ENCODE results near the gene PSME3. TPM values are rescaled to one million over a fixed set of nuclear protein-coding genes. Genes with fewer than 3 reads are reported as not detected.
"Not testable (repeated sequence)": the region's sequence is repeated elsewhere in the genome, so short reads cannot be mapped to it uniquely, and the experiment has no call there.

Gene PSME3
- total RNA-seq, 1 donor from 2014 or later = 96.6 TPM

DNA sequence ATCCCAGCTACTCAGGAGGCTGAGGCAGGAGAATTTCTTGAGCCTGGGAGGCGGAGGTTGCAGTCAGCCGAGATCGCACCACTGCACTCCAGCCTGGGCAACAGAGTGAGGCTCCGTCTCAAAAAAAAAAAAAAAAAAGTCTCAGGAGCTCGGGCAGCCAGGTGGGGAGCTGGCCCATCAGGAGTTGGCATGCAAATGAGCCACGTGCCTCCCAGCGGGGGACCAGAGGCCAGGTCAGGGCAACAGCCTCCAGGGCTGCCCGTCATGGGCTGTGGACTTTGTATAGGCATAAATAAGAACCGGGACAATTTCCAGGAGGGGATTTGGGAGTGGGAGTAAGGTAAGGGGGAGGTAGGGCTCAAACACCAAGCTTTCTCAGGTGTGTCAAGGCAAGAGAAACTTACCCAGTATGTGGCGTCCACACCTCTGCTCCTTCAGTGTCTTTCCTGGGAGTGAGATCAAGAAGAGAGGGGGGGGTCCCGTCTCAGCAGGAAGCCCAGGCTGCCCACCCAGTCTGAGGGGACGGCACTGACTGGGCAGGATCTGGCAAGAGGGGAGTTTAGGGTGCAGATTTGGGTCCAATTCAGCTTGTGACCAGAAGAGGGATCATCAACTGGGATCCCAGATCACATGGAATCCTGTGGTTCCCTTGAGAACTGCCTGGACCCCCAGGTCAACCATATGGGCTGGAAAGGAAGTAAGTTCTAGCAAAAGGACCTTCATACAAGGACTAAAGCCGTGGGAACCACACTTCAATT is 45.1 kb downstream of the PSME3 start:
- no peak for ATAC-seq

GRCh38 chr17:42878924-42879595 is 45.9 kb downstream of the PSME3 start:
- ATAC-seq = no peak

DNA sequence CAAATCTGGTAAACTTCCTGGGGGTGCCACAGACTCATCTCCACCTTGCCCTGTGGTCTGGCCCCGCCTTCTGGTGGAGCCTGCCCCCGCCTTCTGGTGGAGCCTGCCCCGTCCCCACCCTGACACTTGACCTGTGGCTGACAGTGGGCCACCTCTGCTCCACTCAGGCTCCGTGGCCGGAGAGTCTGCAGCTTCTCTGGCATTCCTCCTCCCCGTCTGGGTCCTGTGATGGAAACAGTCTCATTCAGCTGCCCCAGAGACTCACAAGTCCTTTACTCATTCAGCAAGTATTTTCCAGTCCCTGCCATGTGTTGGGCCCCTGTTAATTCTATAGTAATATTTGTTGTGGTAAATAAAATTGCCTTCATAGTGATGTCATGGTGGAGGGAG is 46.4 kb downstream of the PSME3 start:
- ATAC-seq = no peak

GRCh38 chr17:42880776-42881310 is 47.6 kb downstream of the PSME3 start:
- no peak for ATAC-seq

DNA sequence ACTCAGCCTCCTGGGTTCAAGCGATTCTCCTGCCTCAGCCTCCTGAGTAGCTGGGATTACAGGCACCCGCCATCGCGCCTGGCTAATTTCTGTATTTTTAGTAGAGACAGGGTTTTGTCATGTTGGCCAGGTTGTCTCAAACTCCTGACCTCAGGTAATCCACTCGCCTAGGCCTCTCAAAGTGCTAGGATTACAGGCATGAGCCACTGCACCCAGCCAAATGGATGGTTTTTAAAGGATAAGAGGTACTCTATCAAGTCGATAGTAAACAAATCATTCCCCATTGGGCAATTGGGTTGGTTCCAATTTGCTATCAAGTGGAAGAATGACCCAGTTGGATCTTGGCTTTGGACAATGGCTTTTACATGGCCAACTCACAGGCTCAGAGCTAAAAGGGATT is 48.5 kb downstream of the PSME3 start:
- not testable (repeated sequence) for ATAC-seq

DNA sequence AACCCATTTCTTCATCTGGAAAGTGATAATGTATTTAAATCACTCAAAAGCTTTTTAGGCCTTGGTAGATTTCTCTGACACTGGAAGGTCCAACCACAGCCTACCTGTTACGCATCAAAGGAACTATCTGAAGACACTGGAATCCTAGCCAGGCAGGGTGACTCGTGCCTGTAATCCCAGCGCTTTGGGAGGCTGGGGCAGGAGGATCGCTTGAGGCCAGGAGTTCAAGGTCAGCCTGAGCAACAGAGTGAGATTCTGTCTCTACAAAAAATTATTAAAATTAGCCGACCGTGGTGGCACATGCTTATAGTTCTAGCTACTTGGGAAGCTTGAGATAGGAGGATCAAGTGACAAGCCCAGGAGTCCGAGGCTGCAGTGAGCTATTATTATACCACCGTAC is 49.0 kb downstream of the PSME3 start:
- no peak for ATAC-seq

DNA sequence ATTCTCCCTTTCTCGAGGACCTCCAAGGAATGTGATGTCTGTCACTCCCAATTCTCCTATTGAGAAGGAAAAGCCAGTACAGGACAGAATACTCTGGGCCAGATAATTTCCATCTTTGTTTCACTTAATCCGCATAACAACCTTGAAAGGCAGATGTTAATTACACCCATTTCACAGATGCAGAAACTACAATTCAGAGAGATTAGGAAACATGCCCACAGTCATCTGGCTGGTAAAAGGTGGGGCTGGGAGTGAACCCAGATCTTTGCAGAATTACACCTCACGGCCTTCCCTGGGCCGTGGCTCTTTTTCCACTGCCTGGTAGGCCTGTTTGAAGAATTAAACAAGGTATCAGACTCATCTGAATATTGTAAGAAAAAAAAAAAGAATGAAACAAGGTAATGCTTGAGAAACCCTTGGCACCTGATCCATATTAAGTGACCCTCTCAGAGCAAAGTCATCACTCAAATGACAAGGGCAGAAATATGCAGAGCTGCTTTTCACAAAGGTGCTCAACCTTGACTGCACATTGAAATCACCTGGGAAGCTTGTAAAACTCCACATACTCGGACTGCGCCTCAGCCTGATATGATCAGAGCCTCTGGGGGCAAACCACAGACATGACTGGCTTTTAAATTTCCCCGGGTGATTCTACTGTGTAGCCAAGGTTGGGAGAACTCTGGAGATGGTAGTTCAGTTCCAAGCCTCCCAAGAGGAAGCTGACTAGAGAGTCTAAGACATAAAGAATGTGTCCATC is 50.8 kb downstream of the PSME3 start:
- no peak for ATAC-seq

DNA sequence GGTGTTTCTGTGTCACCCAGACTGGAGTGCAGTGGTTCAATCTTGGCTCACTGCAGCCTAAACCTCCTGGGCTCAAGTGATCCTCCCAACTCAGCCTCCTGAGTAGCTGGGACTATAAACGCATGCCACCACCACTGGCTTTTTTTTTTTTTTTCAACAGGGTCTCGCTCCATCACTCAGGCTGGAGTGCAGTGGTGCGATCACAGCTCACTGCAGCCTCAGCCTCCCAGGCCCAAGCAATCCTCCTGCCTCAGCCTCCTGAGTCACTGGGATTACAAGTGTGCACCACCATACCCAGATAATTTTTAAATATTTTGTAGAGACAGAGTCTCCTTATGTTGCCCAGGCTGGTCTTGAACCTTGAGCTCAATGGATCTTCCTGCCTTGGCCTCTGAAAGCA is 52.6 kb downstream of the PSME3 start:
- not testable (repeated sequence) for ATAC-seq

DNA sequence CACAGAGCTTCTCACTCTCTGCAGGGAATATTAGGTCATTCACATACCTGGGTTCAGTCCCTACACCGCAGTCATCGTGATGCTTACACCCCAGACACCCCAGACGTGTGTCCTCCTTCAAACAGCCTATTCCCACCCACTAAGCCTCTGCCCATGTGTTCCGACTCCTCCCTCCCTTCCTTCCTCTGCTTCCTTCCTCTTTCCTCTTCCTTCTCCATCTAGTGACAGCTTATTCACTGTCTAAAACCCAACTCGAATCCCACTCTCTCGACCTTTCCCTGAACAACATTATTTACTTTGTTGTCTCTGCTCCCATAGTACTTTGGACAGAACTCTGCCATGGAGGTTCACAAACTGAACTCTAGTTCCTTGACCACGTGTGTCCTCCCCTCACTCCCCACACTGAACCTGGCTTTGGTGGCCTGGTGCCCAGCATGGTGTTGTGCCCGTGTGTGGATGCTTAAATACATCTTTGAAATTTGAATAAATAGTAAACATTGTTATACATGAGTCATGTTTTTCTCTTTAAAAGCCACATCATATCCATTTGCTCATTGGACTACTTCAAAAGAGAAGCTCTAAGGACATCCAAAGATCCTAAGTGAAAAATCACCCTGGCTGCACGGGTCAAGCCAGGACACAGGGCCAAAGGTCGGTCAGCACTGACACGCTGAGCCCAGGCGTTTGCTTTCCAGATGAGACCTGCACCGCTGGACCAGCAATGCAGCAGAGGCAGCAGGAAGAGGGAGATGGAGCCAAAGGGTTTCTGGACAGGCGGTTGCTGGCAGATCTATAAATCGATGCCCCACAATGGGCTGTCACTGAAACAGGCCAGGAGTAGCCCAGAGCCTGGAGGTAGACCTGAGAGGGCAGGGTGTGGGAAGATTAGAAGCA is 53.3 kb downstream of the PSME3 start:
- ATAC-seq = no peak

DNA sequence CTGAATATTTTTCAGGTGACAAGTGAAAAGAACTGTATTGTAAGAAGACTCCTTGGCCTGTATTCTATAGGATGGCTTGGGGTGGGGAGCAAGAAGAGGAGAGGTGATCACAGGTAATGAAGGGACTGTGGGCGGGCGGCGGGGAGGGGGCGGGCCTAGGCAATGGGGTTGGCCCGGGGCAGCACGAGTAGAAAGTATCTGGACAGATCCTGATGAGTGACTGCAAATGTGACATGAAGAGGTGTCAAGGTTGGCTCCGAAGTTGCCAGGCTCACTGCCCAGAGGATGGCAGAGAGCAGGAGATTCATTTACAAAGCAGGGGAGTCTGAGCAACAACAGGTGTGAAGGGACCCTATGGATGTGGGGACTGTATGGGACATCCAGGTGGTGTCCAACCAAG is 56.6 kb downstream of the PSME3 start:
- ATAC-seq = no peak

DNA sequence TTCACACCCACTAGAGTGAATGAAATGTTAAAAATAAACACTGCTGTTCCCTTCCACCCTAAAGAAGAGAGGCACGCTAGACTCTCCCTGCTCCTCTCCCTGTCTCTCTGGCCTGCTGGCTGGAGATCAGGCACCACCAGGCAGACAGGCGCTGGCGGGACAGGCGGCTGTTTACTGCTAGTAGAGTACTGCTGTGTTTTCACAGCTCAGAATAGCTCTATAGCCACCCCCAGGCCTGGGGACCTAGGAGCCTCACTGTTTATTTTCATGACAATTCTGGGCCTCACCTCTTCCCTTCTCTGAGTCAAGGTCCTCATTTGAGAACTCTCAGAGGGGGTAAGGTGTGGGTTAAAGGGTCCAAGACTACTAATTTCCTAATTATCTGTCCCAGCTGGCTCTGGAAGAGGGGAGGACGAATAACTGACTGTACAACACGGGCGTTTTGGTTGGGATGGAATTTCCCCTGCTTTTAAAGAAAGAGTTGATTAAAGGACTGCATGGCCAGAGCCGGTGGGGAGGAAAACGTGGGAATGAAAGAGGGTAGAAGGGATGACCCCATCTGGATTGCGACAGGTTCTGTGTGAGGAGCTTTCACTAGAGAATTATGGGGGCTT is 58.4 kb downstream of the PSME3 start:
- ATAC-seq = no peak

GRCh38 chr17:42893359-42893758 is 60.2 kb downstream of the PSME3 start:
- no peak for ATAC-seq

Other genes with a start within 250 kb of the PSME3 start
- 53.6 TPM for gene RETREG3, start 224.0 kb upstream of the PSME3 start, total RNA-seq
- 44.4 TPM for gene TUBG1, start 223.7 kb upstream of the PSME3 start, total RNA-seq
- gene TUBG2, start 174.1 kb upstream of the PSME3 start, total RNA-seq = 7.3 TPM
- 49.6 TPM for gene PLEKHH3, start 156.4 kb upstream of the PSME3 start, total RNA-seq
- not detected for gene CCR10, start 151.6 kb upstream of the PSME3 start, total RNA-seq
- gene CNTNAP1, start 150.9 kb upstream of the PSME3 start, total RNA-seq = 1.3 TPM
- 14.4 TPM for gene EZH1, start 88.4 kb upstream of the PSME3 start, total RNA-seq
- gene RAMP2, start 72.2 kb upstream of the PSME3 start, total RNA-seq = 4.5 TPM
- 70.9 TPM for gene VPS25, start 59.9 kb upstream of the PSME3 start, total RNA-seq
- gene WNK4, start 52.8 kb upstream of the PSME3 start, total RNA-seq = 0.40 TPM
- gene COA3, start 34.7 kb upstream of the PSME3 start, total RNA-seq = 104 TPM
- gene CNTD1, start 34.5 kb upstream of the PSME3 start, total RNA-seq = not detected
- 77.2 TPM for gene BECN1, start 9.1 kb upstream of the PSME3 start, total RNA-seq
- 0.44 TPM for gene AOC2, start 11.2 kb downstream of the PSME3 start, total RNA-seq
- 5.7 TPM for gene AOC3, start 17.8 kb downstream of the PSME3 start, total RNA-seq
- gene G6PC1, start 67.4 kb downstream of the PSME3 start, total RNA-seq = not detected
- 17.8 TPM for gene AARSD1, start 131.1 kb downstream of the PSME3 start, total RNA-seq
- gene PTGES3L, start 146.7 kb downstream of the PSME3 start, total RNA-seq = 0.28 TPM
- gene RUNDC1, start 147.2 kb downstream of the PSME3 start, total RNA-seq = 5.8 TPM
- 1,265 TPM for gene RPL27, start 165.0 kb downstream of the PSME3 start, total RNA-seq
- 7.7 TPM for gene IFI35, start 173.4 kb downstream of the PSME3 start, total RNA-seq
- 83.5 TPM for gene VAT1, start 189.0 kb downstream of the PSME3 start, total RNA-seq
- 0.16 TPM for gene RND2, start 191.8 kb downstream of the PSME3 start, total RNA-seq

All from esophagus mucosa (tissue), 1 donor.